Measurements from ENCODE around the gene NOL4L. TPM values are rescaled to one million over a fixed set of nuclear protein-coding genes. Genes with fewer than 3 reads are reported as not detected.

NOL4L gene
- polyA plus RNA-seq, 1 donor (not counting 4 experiments of a cell fraction or from before 2014, with no cell fraction given) = 1.0 TPM

DNA sequence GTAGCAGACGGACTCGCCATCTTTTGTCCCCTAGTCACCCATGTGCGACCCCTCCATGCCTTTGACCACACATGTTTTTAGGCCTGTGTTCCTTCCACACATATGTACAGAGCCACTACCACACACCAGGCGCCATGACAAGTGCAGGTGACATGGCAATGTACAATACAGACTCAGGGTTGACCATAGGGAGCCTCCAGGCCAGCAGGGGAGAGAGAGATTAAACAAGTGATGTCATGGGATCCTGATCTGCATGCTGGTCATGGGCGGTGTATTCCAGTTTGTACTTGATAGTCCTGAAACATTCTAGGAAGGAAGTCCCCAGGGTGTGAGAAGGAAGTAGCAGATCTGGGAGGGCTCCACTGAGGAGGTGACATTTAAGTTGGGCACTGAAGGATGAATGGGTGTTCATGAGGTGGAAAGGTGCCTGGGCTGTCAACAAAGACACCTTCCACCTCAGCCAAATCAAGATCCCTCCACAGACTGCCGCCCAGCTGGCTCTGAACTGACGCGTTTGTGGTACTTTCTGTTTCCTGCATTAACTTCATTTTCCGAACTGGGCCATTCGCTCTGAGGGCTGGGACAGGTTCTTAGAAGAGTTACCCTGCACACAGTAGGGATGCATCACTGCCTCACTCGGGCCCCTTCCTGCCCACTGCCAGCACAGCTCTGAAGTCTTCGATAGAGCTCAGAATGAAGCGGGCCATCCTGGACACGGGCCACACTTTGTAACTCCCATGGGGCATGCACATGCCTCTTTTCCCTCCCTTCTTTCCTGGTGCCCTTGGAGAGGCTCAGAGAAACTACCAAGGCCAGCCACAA is 94.0 kb downstream of the NOL4L start:
- no peak for DNase-seq (ENCODE audit: low read depth, low spot score)
- H3K9ac ChIP-seq (ENCODE audit: control insufficient read depth, extremely low read depth, insufficient read depth, low read length) = no peak overlapping the region
- FAIRE-seq = no peak
- no peaks in the 10 kb centered on the region for H3K4me1 ChIP-seq (ENCODE audit: control insufficient read depth, extremely low read depth, insufficient read depth, low read length)
- no peaks in the 10 kb centered on the region for H3K9me3 ChIP-seq (ENCODE audit: control insufficient read depth, low read depth, low read length)
- H3K4me3 ChIP-seq (ENCODE audit: control insufficient read depth in 2 of 3, extremely low read depth in 1 of 3, insufficient read depth in 2 of 3, low read depth in 1 of 3, low read length in 3 of 3) = no peak overlapping the region
- H3K27me3 ChIP-seq (ENCODE audit: control insufficient read depth, extremely low read depth, insufficient read depth, low read length) = peaks cover 14% of the 10 kb centered on the region
- H2AFZ ChIP-seq (ENCODE audit: control insufficient read depth, low read length) = no peak overlapping the region
- dilution Hi-C loops (cut with MboI; ENCODE audit: extremely low pct_ligation_motif_present, low sequenced_read_pairs) = no loop called here
- TF ChIP-seq EZH2 (IDR thresholded peaks at IDR 0.05; ENCODE audit: low read length) = no peak
- TF ChIP-seq CTCF (optimal IDR thresholded peaks at IDR 0.05 in 1 of 3, IDR thresholded peaks at IDR 0.05 in 1 of 3, conservative IDR thresholded peaks at IDR 0.05 in 1 of 3; ENCODE audit: extremely low read depth in 1 of 3, insufficient read depth in 2 of 3, low read length in 3 of 3) = no peak
- H3K4me2 ChIP-seq (ENCODE audit: control insufficient read depth, extremely low read depth, insufficient read depth, low read depth, low read length) = no peak overlapping the region
- H3K27ac ChIP-seq (ENCODE audit: control insufficient read depth, insufficient read depth, low read length) = no peak overlapping the region
- H4K20me1 ChIP-seq (ENCODE audit: control insufficient read depth, extremely low read depth, insufficient read depth, low read length) = no peaks in the 10 kb centered on the region
- no peaks in the 10 kb centered on the region for H3K79me2 ChIP-seq (ENCODE audit: control insufficient read depth, insufficient read depth, low read length)
- no peaks in the 10 kb centered on the region for H3K36me3 ChIP-seq (ENCODE audit: control insufficient read depth in 2 of 2, extremely low read depth in 1 of 2, insufficient read depth in 2 of 2, low read length in 2 of 2)
- H3K9me1 ChIP-seq (ENCODE audit: control insufficient read depth, extremely low read depth, insufficient read depth, low read length) = no peaks in the 10 kb centered on the region

DNA sequence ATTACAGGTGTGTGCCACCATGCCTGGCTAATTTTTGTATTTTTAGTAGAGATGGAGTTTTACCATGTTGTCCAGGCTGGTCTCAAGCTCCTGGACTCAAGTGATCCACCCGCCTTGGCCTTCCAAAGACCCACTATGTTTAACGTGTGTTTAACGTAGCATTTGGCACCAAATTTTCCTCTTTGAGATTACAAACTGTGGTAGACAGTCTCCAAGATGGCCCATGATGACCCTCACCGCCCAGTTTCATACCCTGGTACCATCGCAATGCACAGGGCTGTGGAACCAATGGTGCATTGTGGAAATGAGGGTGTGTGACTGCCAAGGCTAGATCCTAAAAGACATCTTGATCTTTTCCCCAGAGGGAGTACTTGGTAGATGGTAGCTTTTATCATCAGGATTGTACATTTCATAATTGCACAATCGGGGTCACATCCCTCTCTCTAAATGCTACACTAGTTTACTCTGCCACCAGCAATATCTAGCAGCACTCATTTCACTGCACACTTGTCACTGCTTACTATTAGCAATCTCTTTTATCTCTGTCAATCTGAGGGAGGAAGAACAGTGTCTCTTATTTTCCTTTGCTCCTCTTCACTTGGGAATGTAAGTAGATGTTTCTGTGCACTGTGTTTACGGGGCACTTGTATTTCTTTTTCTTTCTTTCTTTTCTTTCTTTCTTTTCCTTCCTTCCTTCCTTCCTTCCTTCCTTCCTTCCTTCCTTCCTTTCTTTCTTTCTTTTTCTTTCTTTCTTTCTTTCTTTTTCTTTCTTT is 96.9 kb downstream of the NOL4L start:
- dilution Hi-C loops (cut with MboI; ENCODE audit: extremely low pct_ligation_motif_present, low sequenced_read_pairs) = no loop called here
- no peaks in the 10 kb centered on the region for H3K36me3 ChIP-seq (ENCODE audit: control insufficient read depth in 2 of 2, extremely low read depth in 1 of 2, insufficient read depth in 2 of 2, low read length in 2 of 2)
- no peaks in the 10 kb centered on the region for H3K79me2 ChIP-seq (ENCODE audit: control insufficient read depth, insufficient read depth, low read length)
- no peaks in the 10 kb centered on the region for H3K9me1 ChIP-seq (ENCODE audit: control insufficient read depth, extremely low read depth, insufficient read depth, low read length)
- no peak overlapping the region for H3K27ac ChIP-seq (ENCODE audit: control insufficient read depth, insufficient read depth, low read length)
- TF ChIP-seq CTCF (optimal IDR thresholded peaks at IDR 0.05 in 1 of 3, IDR thresholded peaks at IDR 0.05 in 1 of 3, conservative IDR thresholded peaks at IDR 0.05 in 1 of 3; ENCODE audit: extremely low read depth in 1 of 3, insufficient read depth in 2 of 3, low read length in 3 of 3) = no peak
- TF ChIP-seq EZH2 (IDR thresholded peaks at IDR 0.05; ENCODE audit: low read length) = no peak
- no peak overlapping the region for H3K4me3 ChIP-seq (ENCODE audit: control insufficient read depth in 2 of 3, extremely low read depth in 1 of 3, insufficient read depth in 2 of 3, low read depth in 1 of 3, low read length in 3 of 3)
- no peak for FAIRE-seq
- H4K20me1 ChIP-seq (ENCODE audit: control insufficient read depth, extremely low read depth, insufficient read depth, low read length) = no peaks in the 10 kb centered on the region
- no peak for DNase-seq (ENCODE audit: low read depth, low spot score)
- no peak overlapping the region for H2AFZ ChIP-seq (ENCODE audit: control insufficient read depth, low read length)
- H3K27me3 ChIP-seq (ENCODE audit: control insufficient read depth, extremely low read depth, insufficient read depth, low read length) = peaks cover 17% of the 10 kb centered on the region
- no peaks in the 10 kb centered on the region for H3K4me1 ChIP-seq (ENCODE audit: control insufficient read depth, extremely low read depth, insufficient read depth, low read length)
- no peak overlapping the region for H3K4me2 ChIP-seq (ENCODE audit: control insufficient read depth, extremely low read depth, insufficient read depth, low read depth, low read length)
- H3K9ac ChIP-seq (ENCODE audit: control insufficient read depth, extremely low read depth, insufficient read depth, low read length) = no peak overlapping the region
- H3K9me3 ChIP-seq (ENCODE audit: control insufficient read depth, low read depth, low read length) = no peaks in the 10 kb centered on the region

Data from keratinocyte (primary cell).